HG02885 (cell line): Measurements from ENCODE around the gene UBE2L5.

Experiments used
- ATAC-seq: cut with Tn5 transposase; IDR thresholded peaks from one replicate; pipeline ENCODE4 v1.9.1; 2021; ENCODE audit warnings: mild to moderate bottlenecking; ENCODE audit not compliant: unreplicated experiment, poor library complexity

UBE2L5 gene

DNA sequence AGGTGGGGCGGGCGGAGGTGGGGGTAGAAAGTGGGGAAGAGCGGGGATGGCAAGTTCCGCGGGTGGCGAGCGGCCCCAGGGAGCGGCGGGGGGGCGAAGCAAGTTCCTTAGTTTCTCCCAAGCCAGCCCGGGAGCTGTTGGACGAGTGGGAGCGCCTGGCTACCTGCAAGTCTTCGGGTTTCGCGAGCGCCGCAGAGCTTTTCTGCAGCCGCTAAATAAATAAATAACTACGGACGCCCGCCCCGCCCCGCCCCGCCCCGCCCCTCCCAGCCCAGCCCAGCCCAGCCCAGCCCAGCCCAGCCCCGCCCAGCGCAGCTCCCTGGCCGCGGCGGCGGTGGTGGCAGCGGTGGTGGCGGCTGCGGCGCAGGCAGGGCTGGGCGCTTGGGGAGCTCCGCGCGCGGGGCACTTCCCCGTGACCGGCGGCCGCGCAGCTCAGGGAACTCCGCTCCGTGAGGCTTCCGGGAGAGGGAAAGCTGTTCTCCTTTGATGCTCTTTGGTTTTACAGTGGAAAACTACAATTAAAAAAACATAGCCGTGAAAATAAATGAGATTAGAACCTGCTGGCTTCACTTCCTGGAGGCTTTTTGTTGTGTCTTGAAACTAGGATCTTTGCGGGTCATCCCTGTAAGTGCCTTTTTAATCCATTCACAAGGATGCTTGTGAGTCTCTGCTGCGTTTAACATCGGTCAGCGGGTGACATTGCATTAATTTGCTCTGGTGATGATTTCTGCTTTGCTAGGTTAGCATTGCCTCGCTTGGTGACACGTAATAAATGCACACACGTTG, at the start of gene UBE2L5:
Gene UBE2L5, plus strand, starts transcription at position 440 of the 786 bp plus-strand sequence. CDS start 5,498 bp downstream, outside the sequence.
- ATAC-seq = peak; percentile 88

DNA sequence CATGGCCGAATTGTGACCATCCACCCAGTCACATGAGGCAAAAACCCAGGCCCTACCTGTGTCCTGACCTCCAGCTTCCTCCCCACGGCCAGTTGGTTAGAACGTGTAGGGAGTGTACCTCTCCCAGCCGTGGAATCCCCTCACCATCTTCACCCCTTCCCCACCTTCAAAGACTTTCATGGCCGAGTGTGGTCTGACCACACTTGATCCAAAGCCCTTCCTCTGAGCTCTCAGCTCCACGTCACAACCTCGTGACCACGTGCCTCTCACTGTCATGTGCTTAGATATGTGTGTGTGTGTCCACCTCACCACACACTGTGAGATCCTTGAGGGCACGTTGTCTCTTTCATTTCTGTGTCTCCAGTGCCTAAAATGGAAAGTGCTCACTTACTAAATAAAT, 48.6 kb upstream of the UBE2L5 start:
- ATAC-seq = peak; percentile 25

DNA sequence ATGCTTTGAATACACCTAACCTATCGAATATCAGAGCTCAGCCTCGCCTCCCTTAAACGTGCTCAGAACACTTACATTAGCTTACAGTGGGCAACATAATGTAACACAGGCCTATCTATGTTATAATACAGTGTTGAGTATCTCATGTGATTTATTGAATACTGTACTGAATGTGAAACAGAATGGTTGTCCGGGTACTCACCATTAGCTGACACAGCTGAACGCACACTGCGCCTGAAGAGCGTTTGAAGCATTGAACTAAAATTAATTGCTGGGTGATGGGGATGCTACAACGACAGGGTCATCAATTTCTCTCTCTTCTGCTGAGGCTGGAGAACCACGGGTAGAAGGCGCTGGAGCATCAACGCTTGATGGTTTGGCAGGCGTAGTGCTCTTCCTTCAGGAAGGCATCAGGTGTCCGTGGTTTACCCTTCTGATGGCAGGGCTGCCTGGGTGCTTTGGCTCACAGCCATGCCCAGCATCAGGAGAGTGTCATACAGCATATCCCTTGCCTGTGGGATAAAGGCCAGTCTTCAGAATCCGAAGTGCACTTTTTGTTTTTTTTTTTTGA, 46.9 kb upstream of the UBE2L5 start:
- ATAC-seq = no peak

DNA sequence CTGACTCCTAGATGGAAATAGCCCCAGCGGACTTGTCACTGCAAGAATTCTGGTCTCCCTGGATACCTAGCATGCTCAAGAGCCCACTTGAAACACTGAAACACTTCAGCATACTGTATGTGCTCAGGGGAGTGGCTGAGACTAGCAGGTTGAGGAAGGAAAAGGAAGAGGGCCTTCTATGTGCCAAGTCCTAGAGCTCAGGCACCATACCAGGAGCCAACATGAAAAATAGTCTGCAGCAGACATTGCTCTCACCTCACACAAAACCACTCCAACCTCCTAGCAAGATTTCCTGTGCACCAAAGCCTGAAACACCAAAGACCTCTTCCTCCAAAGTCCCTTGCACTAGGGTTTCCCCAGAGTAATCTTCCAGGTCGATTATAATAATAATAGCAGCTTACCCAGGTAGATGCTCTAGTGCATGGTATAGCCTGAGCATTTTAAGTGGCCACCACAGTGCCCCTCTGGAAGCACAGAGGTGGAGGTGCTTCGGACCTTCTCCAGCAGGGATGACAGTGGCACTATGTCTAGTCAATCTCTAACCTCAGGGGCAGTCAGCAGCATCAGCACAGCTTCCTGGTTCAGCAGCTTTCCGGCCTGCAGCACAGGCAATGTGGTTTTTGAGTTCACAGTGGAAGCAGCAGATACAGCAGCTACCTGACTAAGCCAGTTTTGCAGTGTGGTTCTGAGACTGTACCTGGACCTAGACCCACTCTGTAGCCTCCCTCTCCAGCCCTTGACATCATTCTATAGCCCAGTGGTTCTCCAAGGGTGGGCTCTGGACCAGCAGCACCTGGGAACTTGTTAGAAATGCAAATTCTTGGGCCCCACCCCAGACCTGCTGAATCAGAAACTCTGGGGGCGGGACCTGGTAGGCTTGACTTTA, 45.6 kb upstream of the UBE2L5 start:
- peak; percentile 69 for ATAC-seq

DNA sequence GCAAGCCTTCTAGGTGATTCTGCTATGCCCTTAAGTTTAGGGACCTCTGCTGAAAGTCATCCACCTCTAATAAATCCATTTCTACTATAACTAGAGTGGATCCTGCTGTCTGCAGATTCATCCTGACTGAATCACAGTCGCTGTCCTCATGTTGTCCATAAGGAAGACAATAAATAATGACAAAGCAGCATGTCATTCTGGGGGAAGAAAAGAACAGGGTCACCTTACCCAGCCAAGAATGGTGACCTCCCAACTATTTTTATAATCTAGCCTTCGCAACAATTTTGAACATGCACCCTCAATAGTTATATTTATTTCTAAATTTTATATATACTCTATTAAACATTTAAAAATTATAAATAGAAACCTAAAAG, 45.0 kb upstream of the UBE2L5 start:
- ATAC-seq = no peak

DNA sequence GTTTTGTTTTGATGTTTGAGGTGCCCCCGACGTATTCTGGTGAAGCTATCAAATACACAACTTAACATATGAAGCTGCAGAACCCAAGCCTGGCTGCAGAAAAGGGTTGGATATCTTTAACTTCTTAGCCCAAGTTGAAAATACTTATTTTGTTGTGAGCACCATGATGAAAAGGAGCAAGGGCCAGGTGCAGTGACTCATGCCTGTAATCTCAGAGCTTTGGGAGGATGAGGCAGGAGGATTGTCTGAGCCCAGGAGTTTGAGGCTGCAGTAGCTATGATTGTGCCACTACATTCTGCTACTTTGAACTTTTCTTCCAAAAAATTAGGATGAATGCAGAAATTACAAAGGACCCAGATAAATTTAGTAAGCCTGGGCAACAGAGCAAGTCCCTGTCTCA, 44.1 kb upstream of the UBE2L5 start:
- no peak for ATAC-seq

DNA sequence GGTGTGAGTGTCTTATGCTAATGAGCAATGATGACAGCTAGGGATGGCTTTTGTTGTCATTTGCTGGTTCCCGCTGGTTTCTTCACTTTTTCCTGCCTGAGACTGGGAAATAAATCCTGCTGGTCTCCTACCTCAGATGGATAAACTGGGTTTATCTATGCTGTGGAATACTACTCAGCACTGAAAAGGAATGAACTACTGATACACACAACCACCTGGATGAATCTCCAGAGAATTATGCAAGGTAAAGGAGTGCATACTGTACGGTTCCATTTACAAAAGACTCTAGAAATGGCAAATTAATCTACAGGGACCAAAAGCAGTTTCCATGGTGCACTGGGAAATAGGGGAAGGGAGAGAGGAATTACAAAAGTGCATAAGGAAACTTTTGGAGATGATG, 41.2 kb upstream of the UBE2L5 start:
- ATAC-seq = no peak

DNA sequence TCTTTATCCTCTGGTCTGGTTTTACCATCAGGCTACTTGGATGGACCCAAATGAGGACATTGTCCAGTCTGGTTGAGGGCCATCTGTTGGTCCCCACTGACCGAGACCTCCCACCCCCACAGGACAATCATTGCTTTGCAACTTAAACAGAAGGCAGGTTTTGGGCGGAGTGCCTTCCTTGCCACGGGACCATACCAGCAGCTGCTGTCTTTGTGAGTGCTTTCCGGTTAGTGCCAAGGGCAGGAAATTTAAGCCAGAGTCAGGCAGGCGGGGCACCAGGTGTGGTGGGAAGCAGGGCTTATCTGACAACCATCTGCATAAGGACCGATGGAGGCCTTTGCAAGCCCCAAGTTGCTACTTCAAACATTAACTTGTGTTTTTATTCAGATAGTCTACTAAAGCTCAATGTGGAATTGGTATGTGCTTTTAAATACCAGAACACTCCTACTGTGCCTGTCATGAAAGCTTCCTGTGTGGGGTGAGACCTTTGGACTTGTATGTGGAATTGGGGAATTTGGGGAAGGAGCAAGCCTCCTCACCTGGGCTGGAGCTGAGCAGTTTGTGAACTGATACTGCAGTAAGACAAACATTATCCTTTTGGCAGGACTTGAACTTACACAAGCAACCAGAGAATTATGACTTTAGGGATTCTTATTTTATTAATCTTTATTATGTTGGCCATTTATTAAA, 39.3 kb upstream of the UBE2L5 start:
- ATAC-seq = no peak

DNA sequence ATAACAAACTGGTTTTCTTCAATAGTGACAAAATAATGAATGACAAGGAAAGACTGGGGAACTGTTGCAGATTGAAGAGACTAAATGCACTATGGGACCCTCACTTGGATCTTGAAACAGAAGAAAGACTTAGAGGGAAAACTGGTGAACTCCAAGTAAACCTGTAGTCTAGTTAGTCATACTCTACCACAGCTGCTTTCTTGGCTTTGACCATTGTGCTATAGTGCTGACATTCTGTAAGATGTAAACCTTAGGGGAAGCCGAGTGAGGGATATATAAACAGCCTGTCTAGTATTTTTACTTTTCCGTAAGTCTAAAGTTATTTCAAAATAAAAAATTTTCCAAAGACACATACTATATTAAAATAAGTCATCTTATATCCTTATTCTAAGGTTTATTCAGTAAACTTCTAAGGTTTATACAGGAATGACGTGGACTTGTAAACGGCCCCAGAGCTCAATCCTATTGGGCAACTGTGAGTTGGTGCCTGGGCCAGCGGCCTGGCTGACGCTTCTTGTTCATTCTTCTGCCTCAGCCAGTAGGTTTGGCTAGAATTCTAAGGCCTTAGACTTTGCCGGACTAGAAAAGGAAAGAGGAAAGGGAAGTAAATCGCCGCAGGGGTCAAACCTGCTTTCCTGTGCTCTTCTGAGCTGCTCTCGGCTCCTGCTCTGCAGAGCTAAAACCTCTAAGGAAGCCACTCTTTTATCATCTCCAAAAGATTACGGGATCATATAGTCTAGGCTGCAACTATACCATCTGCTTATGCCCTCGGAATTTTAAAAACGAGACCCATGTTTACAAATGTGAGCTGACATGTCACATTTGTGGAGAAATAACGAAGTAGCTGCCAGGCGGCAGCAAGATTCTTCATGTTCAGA, 33.6 kb upstream of the UBE2L5 start:
- no peak for ATAC-seq

DNA sequence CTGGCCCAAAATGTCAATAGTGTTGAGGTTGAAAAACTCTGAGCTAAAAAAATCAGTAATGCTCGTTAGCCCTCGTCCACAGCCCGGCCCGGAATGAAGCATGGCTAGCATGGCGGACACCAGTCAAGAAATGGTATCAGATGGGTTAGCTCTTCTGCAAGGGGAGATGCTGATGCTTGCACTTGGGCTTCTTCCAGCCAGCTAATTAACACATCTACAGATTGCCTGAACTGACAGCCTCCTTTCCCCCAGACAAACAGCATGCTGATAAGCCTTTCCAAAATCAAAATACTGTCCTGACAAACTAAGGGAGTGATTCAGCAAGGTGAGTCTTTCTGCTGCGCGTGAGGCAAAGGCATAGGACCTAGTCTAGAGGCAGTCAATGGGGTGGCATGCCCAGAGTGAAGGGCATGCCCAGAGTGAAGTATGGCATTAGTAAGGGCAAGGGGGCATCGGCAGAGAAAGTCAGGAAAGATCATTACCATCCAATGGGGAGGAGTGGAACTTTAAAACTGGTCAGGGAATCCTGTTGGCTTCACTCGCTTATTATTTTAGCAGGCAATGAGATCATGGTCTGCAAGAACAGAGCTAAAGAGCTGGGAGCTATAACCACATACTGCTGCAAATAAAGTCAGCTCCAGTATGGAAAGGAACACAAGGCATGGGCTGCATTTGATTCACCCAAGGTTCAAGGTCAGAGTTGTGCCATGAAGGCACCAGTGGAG, 30.2 kb upstream of the UBE2L5 start:
- ATAC-seq = no peak

DNA sequence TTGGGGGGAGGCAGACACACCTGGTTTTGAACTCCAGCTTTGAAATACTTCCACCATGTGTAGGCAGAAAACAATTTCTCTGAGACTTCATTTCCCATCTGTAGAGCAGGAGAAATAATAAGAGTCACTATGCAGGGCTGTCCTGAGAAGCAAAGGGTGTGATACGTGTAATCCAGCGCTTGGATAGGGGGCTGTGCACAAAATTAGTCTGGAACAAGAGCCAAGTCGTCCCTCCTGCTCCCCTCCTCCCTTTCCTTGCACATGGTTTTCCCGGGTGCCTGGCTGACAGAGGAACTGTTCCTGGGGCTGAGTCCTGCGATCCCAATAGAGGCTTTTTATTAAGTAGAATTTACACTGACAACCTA, 29.6 kb upstream of the UBE2L5 start:
- no peak for ATAC-seq

DNA sequence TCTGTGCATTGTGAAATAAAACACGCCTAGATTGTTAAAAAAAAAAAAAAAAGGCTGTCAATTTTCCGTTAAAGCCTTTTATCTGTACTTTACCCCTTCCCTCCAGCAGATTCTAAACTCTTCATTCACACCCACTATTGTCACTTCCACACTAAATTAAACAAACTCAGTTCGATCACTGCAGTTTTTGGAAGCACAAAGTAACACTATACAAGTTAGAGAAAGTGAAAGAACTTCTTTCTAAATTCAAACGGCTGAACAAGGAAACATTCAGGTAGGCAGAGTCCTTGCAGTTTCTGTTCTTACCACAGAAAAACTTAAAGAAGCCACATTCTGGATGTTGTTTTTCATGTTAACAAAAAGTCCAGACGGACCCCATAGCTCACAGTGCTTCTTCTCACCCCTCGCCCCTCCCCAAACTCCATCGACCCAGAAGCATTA, 27.5 kb upstream of the UBE2L5 start:
- ATAC-seq = peak; percentile 71

DNA sequence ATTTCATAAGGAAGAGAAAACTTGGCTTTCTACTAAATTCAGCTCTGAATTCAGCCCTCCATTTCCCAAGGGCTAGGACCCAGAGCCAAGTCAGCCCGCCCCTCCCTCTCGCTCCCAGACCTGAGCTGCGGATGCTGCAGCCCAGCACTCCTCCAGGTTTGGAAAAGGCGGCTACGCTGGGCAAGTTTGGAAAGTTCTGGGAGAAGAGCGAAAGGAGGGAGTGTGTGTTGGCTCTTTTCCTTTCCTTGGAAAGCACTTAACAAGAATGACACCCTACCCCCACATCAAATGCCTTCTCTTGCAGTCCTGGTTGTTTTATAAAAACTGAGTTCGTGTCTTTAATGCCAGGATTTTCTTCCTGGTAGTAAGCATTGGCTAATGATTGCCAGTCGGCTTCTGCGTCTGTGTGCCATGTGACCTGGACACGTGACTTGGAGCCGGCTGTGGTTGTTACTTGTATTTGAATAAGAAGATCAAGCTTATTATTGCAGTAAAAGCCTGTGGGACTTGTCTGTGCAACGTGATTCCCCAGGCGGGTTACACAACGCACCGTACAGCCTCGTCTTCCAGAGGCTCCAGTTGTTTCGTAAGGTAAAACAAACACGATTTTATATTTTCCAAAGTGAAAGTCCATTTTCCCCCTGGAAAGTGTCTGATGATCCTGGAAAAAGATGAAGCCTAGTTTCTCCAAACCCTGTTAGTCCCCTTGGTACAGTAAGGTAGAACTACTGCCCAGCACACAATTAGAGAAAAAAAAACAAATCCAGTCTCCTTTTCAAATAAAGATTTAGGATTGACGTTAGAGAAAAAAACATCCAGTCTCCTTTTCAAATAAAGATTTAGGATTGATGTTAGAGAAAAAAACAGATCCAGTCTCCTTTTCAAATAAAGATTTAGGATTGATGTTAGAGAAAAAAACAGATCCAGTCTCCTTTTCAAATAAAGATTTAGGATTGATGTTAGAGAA, 26.8 kb upstream of the UBE2L5 start:
- peak; percentile 80 for ATAC-seq

DNA sequence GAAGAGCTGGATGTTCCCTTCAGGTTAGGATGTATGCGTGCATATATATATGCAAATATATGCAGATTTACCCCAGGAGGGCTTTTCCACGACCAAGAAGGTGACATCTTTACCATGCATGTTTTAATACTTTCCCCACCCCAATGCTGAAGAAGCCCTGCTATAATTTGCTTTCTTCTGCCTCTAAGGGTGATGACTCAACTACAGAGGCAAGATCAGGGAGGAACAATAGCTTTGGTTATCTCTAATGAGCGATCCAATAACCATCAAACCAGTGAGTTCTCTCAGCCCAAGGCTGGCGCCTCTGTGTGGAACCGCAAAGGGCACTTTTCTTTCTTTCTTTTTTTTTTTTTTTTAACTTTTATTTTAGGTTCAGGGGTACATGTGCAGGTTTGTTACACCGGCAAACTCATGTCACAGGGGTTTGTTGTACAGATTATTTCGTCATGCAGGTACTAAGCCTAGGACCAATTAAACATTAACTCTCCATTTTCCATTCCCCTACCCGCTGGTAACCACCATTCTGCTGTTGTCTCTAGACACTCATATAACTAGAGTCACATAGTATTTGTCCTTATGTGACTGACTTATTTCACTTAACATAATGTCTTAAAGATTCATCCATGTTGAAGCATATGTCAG, 25.7 kb upstream of the UBE2L5 start:
- no peak for ATAC-seq

DNA sequence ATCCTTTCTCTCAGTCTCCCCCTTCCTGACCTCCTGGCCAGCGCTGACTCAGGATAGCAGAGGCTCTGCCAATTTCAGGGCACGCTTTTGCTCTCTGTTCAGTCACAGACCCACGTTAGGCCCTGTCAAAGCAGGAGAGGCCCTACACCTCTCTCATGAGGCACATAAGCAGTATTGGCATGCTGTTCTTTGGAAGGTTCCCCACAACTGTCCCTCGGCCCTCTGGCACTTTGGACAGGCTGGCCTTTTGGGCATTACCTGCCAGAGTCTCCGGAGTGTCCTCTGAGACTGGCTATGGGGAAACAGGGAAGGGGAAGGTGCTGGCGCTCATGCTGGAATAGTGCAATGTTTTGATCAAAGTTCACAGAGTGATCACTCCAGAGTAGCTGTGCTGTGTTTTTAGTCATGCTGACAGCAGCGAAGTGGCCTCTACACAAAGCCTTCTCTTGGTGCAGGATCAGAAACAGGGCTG, 23.7 kb upstream of the UBE2L5 start:
- no peak for ATAC-seq

DNA sequence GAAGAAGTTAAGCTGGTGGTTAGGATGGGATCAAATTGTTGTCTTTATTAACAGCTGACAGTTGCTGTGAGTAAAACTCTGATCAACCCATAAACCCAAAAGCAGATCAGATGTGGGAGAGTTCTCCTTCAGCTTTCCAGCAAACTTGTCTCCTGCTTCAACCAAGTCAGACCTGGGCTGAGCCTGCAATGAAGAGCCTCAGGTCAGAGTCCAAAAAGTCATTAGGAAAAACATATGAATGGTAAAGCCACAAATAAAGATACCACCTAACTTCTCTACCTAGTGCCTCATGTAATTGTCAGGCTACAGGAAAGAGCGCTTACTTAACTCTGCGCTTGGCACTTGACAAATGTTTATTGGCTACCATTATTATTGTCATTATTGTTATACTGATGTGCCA, 21.9 kb upstream of the UBE2L5 start:
- ATAC-seq = no peak

DNA sequence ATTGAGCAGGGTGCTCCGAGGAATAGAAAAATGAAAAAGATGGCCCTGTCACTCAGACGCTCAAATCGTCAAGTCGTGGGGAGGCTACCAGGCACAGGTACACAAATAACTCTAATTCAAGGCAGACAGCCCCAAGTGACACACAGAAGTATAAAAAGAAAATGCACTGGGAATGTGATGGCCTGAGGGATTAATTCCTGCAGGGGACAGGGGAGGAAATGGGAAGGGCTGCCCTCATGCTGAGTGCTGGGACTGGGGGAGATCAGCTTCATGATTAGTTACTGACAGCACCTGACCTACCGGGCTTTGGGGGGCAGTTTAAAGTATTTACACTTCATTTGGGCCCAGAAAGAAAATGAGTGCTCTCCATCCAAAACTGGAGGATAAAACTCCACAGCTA, 20.9 kb upstream of the UBE2L5 start:
- no peak for ATAC-seq
